IPS-11a (cell line): ENCODE results near the gene LIFR.
"Not testable (repeated sequence)": the region's sequence is repeated elsewhere in the genome, so short reads cannot be mapped to it uniquely, and the experiment has no call there.

Source experiments
- H3K4me3 ChIP-seq: one replicate; pipeline ENCODE4 v1.5.1; 2013; ENCODE audit warnings: low read depth, low read length, control low read depth

The LIFR gene

GRCh38 chr5:38582975-38583319 lies 26.5 kb upstream of the LIFR start:
- H3K4me3 ChIP-seq, result no peak overlapping the region

- no peak overlapping the region for H3K4me3 ChIP-seq
Measured at GRCh38 chr5:38582293-38582974, 26.0 kb upstream of the LIFR start.

GRCh38 chr5:38581597-38581996 lies 25.2 kb upstream of the LIFR start:
- H3K4me3 ChIP-seq, result no peak overlapping the region

- H3K4me3 ChIP-seq, result no peak overlapping the region
Measured at GRCh38 chr5:38579105-38579504, 22.7 kb upstream of the LIFR start.

- H3K4me3 ChIP-seq, result no peak overlapping the region
Measured at GRCh38 chr5:38576961-38577684, 20.7 kb upstream of the LIFR start.

GRCh38 chr5:38576442-38576841 lies 20.0 kb upstream of the LIFR start:
- no peak overlapping the region for H3K4me3 ChIP-seq

- no peak overlapping the region for H3K4me3 ChIP-seq
Measured at GRCh38 chr5:38575476-38575875, 19.0 kb upstream of the LIFR start.

- H3K4me3 ChIP-seq, result no peak overlapping the region
Measured at GRCh38 chr5:38574009-38574408, 17.6 kb upstream of the LIFR start.

GRCh38 chr5:38573521-38573920 lies 17.1 kb upstream of the LIFR start:
- no peak overlapping the region for H3K4me3 ChIP-seq

GRCh38 chr5:38569180-38569579 lies 12.7 kb upstream of the LIFR start:
- no peak overlapping the region for H3K4me3 ChIP-seq

GRCh38 chr5:38567306-38567705 lies 10.9 kb upstream of the LIFR start:
- H3K4me3 ChIP-seq, result not testable (repeated sequence)

GRCh38 chr5:38563624-38564023 lies 7.2 kb upstream of the LIFR start:
- H3K4me3 ChIP-seq, result no peak overlapping the region

- H3K4me3 ChIP-seq, result no peak overlapping the region
Measured at GRCh38 chr5:38562444-38563210, 6.2 kb upstream of the LIFR start.

- no peak overlapping the region for H3K4me3 ChIP-seq
Measured at GRCh38 chr5:38559428-38559827, 3.0 kb upstream of the LIFR start.

GRCh38 chr5:38557792-38558191 lies 1.3 kb upstream of the LIFR start:
- H3K4me3 ChIP-seq, result peak overlapping the region; percentile 85

- peak overlapping the region; percentile 85 for H3K4me3 ChIP-seq
Measured at GRCh38 chr5:38557308-38557710, 863 bp upstream of the LIFR start.

- H3K4me3 ChIP-seq, result peak overlapping the region; percentile 79
Measured at GRCh38 chr5:38556088-38556598, 303 bp downstream of the LIFR start.

- peak overlapping the region; percentile 79 for H3K4me3 ChIP-seq
Measured at GRCh38 chr5:38555354-38556087, 925 bp downstream of the LIFR start.

GRCh38 chr5:38554861-38555260 lies 1.6 kb downstream of the LIFR start:
- peak overlapping the region; percentile 79 for H3K4me3 ChIP-seq

- H3K4me3 ChIP-seq, result no peak overlapping the region
Measured at GRCh38 chr5:38554403-38554802, 2.0 kb downstream of the LIFR start.

- no peak overlapping the region for H3K4me3 ChIP-seq
Measured at GRCh38 chr5:38553001-38553521, 3.4 kb downstream of the LIFR start.
